Adipocyte (in vitro differentiated cells): ENCODE measurements around the gene VTCN1.

Source experiments
- DNase-seq: peaks from one replicate; pipeline ENCODE4 v3.0.0-alpha.2; 2015; ENCODE audit warnings: low read depth
- H3K27me3 ChIP-seq: replicated peaks from 2 replicates; pipeline ENCODE4 v1.7.0; 2013; ENCODE audit warnings: mild to moderate bottlenecking, low read length, moderate library complexity; ENCODE audit not compliant: control insufficient read depth, insufficient read depth
- H3K36me3 ChIP-seq: 2 replicates; pipeline ENCODE4 v1.7.0; 2013; ENCODE audit warnings: low read length, mild to moderate bottlenecking, moderate library complexity; ENCODE audit not compliant: control insufficient read depth, insufficient read depth, severe bottlenecking
- H3K4me1 ChIP-seq: 2 replicates; pipeline ENCODE4 v1.7.0; 2013; ENCODE audit warnings: mild to moderate bottlenecking, low read length, moderate library complexity; ENCODE audit not compliant: control insufficient read depth, insufficient read depth
- H3K4me3 ChIP-seq: 2 replicates; pipeline ENCODE4 v1.7.0; 2013; ENCODE audit warnings: mild to moderate bottlenecking, low read length, moderate library complexity
- H3K9ac ChIP-seq: 2 replicates; pipeline ENCODE4 v1.7.0; 2013; ENCODE audit warnings: mild to moderate bottlenecking, low read length, moderate library complexity
- H3K9me3 ChIP-seq: 2 replicates; pipeline ENCODE4 v1.7.0; 2013; ENCODE audit warnings: mild to moderate bottlenecking, low read length, moderate library complexity; ENCODE audit not compliant: control insufficient read depth

VTCN1 gene

DNA sequence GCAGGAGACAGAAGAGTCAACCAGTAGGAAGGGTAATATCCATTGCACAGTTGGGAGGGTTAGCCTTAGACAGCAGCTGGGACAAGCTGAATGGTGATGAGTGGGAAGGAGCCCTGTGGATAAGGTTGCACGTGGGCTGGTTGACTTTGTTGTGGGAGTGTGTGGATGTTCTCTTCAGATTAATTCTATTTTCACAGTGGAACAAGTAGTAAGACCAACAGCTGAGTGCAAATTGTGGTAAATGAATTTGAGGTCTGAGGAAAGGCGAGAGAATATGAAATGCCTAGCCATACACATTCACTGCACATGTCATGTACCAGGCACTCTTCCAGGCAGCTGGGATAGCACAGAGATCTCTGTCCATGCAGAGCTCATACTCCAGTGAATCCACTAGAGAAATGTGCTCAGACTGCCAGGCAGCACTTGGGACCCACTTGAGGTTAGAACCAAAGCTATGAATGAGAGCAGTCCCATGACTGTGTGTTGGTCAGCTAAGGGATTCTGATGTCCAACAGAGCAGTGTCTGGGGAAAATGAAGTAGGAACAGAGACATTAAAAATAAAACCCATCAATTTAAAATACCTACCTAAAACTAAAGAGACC lies 25.2 kb upstream of the VTCN1 start:
- Histone ChIP-seq H3K4me1 (peaks cover 18% of the 10 kb centered on the region), H3K36me3 (no peaks in the 10 kb centered on the region), H3K9me3 (no peaks in the 10 kb centered on the region), H3K9ac (no peak overlapping the region), H3K27me3 (peaks cover 6% of the 10 kb centered on the region), H3K4me3 (no peak overlapping the region)
- DNase-seq: no peak

GRCh38 chr1:117232531-117232930 lies 21.8 kb upstream of the VTCN1 start:
- H3K36me3 ChIP-seq: no peaks in the 10 kb centered on the region
- DNase-seq: no peak
- no peaks in the 10 kb centered on the region for H3K9me3 ChIP-seq

DNA sequence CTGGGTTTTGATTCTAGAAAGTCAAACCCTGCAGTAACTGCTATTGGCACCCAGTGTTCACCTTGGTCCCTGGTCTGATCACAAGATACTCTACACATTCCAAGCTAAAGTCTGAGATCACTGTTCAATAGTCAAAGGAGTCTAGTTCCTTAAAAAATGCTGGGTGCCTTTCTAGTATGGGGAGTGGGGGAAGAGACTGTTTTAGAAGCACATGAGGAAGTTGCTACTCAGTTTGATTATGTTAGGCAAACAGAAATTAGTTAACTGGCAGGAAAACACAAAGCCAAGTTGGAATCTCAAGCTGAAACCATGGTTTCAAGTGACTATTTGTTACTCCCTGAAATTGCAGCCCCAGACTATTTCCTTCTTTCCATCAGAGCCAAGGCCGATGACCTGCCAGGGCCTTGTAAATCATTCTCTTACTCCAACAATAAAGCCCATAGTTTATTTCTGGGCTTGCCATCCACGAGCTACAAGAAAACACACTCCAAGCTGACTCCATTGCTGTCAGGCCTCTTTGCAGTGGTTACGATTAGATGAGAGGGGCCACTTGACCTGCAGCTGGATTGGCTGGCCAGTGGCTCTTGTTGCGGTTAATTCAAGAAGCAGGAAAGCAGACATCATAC lies 21.1 kb upstream of the VTCN1 start:
- H3K4me1 ChIP-seq: no peaks in the 10 kb centered on the region
- H3K27me3 ChIP-seq: peaks cover 11% of the 10 kb centered on the region
- no peak for DNase-seq
- no peaks in the 10 kb centered on the region for H3K36me3 ChIP-seq
- no peak overlapping the region for H3K4me3 ChIP-seq
- H3K9me3 ChIP-seq: no peaks in the 10 kb centered on the region
- no peak overlapping the region for H3K9ac ChIP-seq

More at GRCh38 chr1:117232531-117232930, 21.8 kb upstream of the VTCN1 start:
- no peak overlapping the region for H3K4me3 ChIP-seq
- peaks cover 11% of the 10 kb centered on the region for H3K27me3 ChIP-seq
- H3K9ac ChIP-seq: no peak overlapping the region
- H3K4me1 ChIP-seq: peaks cover 3% of the 10 kb centered on the region

GRCh38 chr1:117231312-117231711 lies 20.6 kb upstream of the VTCN1 start:
- Histone ChIP-seq H3K9ac (no peak overlapping the region), H3K36me3 (no peaks in the 10 kb centered on the region), H3K9me3 (no peaks in the 10 kb centered on the region), H3K4me3 (no peak overlapping the region), H3K4me1 (no peaks in the 10 kb centered on the region), H3K27me3 (peaks cover 11% of the 10 kb centered on the region)
- no peak for DNase-seq

GRCh38 chr1:117229217-117229616 lies 18.5 kb upstream of the VTCN1 start:
- no peaks in the 10 kb centered on the region for H3K36me3 ChIP-seq
- H3K9ac ChIP-seq: no peak overlapping the region
- H3K9me3 ChIP-seq: no peaks in the 10 kb centered on the region
- H3K27me3 ChIP-seq: peaks cover 11% of the 10 kb centered on the region
- no peak overlapping the region for H3K4me3 ChIP-seq
- DNase-seq: no peak
- H3K4me1 ChIP-seq: no peaks in the 10 kb centered on the region

DNA sequence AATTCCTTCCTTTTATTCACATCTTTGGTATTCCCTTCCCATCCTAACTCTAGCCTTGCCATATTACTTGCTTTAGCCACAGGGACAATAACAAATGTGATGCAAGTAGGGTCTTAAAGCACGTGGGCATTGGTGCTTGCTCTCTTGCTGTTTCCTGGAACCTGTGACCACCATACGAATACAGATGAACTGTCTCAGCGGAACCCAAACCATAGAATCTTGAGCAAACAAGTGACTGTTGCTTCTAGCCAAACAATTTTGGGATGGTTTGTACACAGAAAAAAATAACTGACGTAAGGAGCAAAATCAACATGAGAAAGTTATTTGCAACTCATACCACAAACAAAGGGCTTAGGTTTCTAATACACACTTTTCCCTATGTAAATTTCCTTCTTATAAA lies 15.2 kb upstream of the VTCN1 start:
- Histone ChIP-seq H3K27me3 (peaks cover 5% of the 10 kb centered on the region), H3K4me1 (no peaks in the 10 kb centered on the region), H3K36me3 (no peaks in the 10 kb centered on the region), H3K9me3 (no peaks in the 10 kb centered on the region), H3K9ac (no peak overlapping the region), H3K4me3 (no peak overlapping the region)
- DNase-seq: no peak

DNA sequence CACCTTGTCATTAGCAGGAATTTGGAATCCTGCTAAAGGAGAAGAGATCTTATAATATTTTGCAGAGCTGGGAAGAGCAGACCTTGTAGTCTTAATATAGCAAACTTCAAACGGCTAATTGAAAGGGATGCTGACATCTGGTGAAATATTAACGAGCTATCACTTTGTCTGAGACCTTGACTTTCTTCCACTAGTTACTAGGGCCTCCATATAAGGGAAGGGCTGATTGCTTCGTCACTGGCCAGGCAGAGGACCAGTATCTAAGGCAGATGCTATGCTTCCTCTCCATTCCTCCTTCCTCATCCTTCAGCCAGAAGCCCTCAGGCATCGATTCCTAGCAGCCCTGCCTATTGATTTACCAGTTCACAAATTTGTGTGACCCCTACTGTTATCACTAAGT lies 6.0 kb upstream of the VTCN1 start:
- no peak overlapping the region for H3K9ac ChIP-seq
- no peak for DNase-seq
- no peaks in the 10 kb centered on the region for H3K9me3 ChIP-seq
- peaks cover 4% of the 10 kb centered on the region for H3K27me3 ChIP-seq
- H3K36me3 ChIP-seq: no peaks in the 10 kb centered on the region
- no peak overlapping the region for H3K4me3 ChIP-seq
- H3K4me1 ChIP-seq: no peaks in the 10 kb centered on the region

- Histone ChIP-seq H3K4me1 (no peaks in the 10 kb centered on the region), H3K36me3 (no peaks in the 10 kb centered on the region), H3K4me3 (no peak overlapping the region), H3K27me3 (peaks cover 12% of the 10 kb centered on the region), H3K9me3 (no peaks in the 10 kb centered on the region), H3K9ac (no peak overlapping the region)
- no peak for DNase-seq
Measured at GRCh38 chr1:117215733-117216462, 5.2 kb upstream of the VTCN1 start.

GRCh38 chr1:117215019-117215418 lies 4.3 kb upstream of the VTCN1 start:
- Histone ChIP-seq H3K4me1 (no peaks in the 10 kb centered on the region), H3K4me3 (no peak overlapping the region), H3K27me3 (peaks cover 13% of the 10 kb centered on the region), H3K9me3 (no peaks in the 10 kb centered on the region), H3K9ac (no peak overlapping the region), H3K36me3 (no peaks in the 10 kb centered on the region)
- DNase-seq: no peak

DNA sequence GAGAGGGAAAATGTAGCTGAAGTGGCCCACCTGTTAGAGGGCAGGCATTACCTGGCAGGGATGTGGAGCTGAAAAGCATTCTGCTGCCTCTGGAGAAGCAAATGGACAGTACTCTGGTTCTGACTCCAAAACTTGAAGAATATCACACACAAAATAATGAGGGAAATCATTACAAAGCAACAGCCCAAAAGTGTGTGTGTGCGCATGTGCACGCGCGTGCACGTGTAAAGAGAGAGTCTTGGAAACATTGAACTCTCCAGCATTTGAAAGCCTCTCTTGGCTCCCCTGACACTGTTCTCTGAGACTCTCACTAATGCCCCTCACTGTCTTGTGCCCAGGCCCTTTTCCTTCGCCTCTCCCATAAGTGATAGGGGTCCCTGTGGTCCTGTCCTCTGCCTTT lies 2.3 kb upstream of the VTCN1 start:
- no peak for DNase-seq

GRCh38 chr1:117210386-117210785 lies 341 bp downstream of the VTCN1 start:
- Histone ChIP-seq H3K4me1 (no peaks in the 10 kb centered on the region), H3K9me3 (no peaks in the 10 kb centered on the region), H3K4me3 (no peak overlapping the region), H3K9ac (no peak overlapping the region), H3K27me3 (peaks cover 46% of the 10 kb centered on the region), H3K36me3 (no peaks in the 10 kb centered on the region)
- no peak for DNase-seq

More for the DNA sequence above, 2.3 kb upstream of the VTCN1 start:
- Histone ChIP-seq H3K4me3 (no peak overlapping the region), H3K4me1 (no peaks in the 10 kb centered on the region), H3K9ac (no peak overlapping the region), H3K9me3 (no peaks in the 10 kb centered on the region), H3K36me3 (no peaks in the 10 kb centered on the region), H3K27me3 (peaks cover 29% of the 10 kb centered on the region)
